ENCODE results near the gene JPH3. TPM values are rescaled to one million over a fixed set of nuclear protein-coding genes. Genes with fewer than 3 reads are reported as not detected.

JPH3 gene
- total and polyA plus RNA-seq, 3 experiments from 2014 or later = not detected

DNA sequence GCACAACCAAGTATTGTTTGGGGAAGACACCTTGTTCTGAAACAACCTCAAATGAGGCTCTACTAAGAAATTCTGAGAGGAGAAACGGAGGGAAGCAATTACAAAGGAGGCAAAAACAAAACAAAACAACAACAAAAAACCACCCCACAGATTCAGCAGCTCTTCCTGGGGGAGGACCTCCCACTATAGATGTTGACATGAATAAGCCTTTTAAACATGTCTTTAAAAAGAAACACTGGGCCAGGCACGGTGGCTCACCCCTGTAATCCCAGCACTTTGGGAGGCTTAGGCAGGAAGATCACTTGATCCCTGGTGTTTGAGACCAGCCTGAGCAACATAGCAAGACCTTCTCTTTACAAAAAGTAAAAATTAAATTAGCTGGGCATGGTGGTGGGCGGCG lies 22.6 kb upstream of the JPH3 start:
- Histone ChIP-seq H3K27ac (ENCODE audit: low read depth, low read length) (no peak overlapping the region), H3K9me3 (ENCODE audit: low read length) (no peaks in the 10 kb centered on the region), H3K4me3 (ENCODE audit: low read length) (no peak overlapping the region), H3K4me1 (ENCODE audit: insufficient read depth, low read length) (no peaks in the 10 kb centered on the region), H3K36me3 (ENCODE audit: insufficient read depth, low read length) (no peaks in the 10 kb centered on the region), H3K27me3 (ENCODE audit: insufficient read depth, low read length, poor library complexity, severe bottlenecking) (no peaks in the 10 kb centered on the region)
- no peak for DNase-seq
- no peaks in the 10 kb centered on the region for H3K36me3 Mint-ChIP-seq
- no peaks in the 10 kb centered on the region for H3K9me3 Mint-ChIP-seq
- H3K4me1 Mint-ChIP-seq = no peaks in the 10 kb centered on the region
- ChIA-PET POLR2A (no interaction called here), CTCF (no interaction called here)
- H3K27ac Mint-ChIP-seq = no peak overlapping the region
- H3K4me3 Mint-ChIP-seq = no peak overlapping the region
- peaks cover 21 to 57% of the 10 kb centered on the region in 2 donors for H3K27me3 Mint-ChIP-seq

DNA sequence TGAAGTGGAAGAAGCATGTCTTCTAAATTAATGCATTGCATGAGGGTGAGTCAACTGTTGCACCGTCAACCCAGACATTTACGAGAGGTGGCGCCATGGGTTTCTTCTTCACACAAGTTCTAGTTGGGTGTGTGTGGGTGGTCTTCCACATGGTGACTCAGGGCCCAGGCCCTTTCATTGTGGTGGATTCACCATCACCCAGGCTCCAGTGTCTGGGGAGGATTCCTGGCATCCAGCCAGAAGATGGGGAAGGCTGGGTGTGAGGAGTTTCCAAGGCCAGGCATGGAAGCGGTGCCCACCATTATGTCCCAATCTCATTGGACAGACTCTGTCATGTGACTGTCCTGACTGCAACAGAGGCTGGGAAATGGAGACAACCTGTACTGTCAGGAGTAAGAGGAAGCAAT lies 21.4 kb upstream of the JPH3 start:
- H3K27me3 Mint-ChIP-seq = peaks cover 20 to 60% of the 10 kb centered on the region in 2 donors
- POLR2A ChIA-PET = no interaction called here

DNA sequence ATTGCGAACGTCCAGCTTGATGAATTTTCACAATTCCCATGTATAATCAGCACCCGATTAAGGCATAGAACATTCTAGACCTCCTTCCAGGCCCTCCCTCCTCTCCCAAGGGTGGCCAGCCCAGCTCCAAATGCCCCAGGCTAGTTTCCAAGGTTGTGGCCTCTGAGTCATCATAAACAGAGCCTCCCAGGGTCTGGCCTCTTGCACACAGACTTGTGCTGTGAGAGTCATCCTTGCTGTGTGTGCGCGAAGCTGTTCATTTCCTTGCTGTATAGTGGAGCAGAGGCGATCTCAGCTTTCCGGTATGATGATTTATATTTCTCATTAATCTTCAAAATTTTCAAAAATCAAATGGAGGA lies 20.5 kb upstream of the JPH3 start:
- no peak overlapping the region for H3K4me3 Mint-ChIP-seq
- no peaks in the 10 kb centered on the region for H3K36me3 ChIP-seq (ENCODE audit: insufficient read depth, low read length)
- no peaks in the 10 kb centered on the region for H3K4me1 Mint-ChIP-seq
- H3K4me3 ChIP-seq (ENCODE audit: low read length) = no peak overlapping the region
- POLR2A ChIA-PET = no interaction called here
- H3K9me3 Mint-ChIP-seq = no peaks in the 10 kb centered on the region
- no peak overlapping the region for H3K27ac ChIP-seq (ENCODE audit: low read depth, low read length)
- no peak for DNase-seq
- CTCF ChIA-PET = no interaction called here
- H3K4me1 ChIP-seq (ENCODE audit: insufficient read depth, low read length) = no peaks in the 10 kb centered on the region
- H3K27me3 ChIP-seq (ENCODE audit: insufficient read depth, low read length, poor library complexity, severe bottlenecking) = peaks cover 2% of the 10 kb centered on the region
- H3K36me3 Mint-ChIP-seq = no peaks in the 10 kb centered on the region
- peaks cover 21 to 59% of the 10 kb centered on the region in 2 donors for H3K27me3 Mint-ChIP-seq
- no peak overlapping the region for H3K27ac Mint-ChIP-seq
- no peaks in the 10 kb centered on the region for H3K9me3 ChIP-seq (ENCODE audit: low read length)

More for the DNA sequence above, 21.4 kb upstream of the JPH3 start:
- Histone ChIP-seq H3K9me3 (ENCODE audit: low read length) (no peaks in the 10 kb centered on the region), H3K4me1 (ENCODE audit: insufficient read depth, low read length) (no peaks in the 10 kb centered on the region), H3K36me3 (ENCODE audit: insufficient read depth, low read length) (no peaks in the 10 kb centered on the region), H3K27ac (ENCODE audit: low read depth, low read length) (no peak overlapping the region), H3K4me3 (ENCODE audit: low read length) (no peak overlapping the region), H3K27me3 (ENCODE audit: insufficient read depth, low read length, poor library complexity, severe bottlenecking) (no peaks in the 10 kb centered on the region)
- Mint-ChIP-seq H3K4me3 (no peak overlapping the region), H3K27ac (no peak overlapping the region), H3K36me3 (no peaks in the 10 kb centered on the region), H3K4me1 (no peaks in the 10 kb centered on the region), H3K9me3 (no peaks in the 10 kb centered on the region)
- DNase-seq = no peak
- CTCF ChIA-PET = no interaction called here

DNA sequence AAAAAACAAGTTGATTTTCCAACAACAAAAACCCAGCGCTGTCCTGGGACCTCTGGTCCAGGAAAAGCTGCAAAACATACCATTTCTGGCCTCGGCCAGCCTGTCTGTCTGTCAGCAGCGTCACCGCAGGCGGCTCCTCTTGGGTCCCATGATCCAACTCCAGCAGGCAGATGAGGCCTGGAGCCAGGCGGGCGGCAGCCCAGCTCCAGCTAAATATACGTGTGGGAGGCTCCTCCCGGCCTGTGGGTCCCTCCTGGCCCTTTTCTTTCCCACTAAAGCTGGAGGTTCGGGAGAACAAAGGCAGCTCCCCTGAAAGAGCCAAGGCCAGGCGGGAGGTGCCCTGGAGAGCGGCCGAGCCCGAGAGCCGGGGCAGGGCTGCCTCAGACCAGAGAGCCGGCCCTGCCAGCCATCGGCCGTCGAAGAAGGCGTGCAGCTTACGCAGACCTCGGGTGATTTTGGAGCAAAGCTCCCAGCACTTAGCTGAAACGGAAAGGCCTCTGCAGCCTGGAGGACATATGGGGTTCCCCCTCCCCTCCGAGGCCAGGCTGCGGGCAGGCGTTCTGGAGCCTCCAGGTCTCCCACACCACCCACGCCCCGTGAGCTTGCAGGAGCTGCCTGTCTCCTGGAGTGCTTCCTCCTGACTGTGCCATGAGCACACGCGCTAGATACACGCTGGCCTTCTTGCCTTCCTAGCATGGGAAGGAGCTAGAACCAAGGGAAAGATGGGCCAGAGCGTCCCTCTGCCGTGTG lies 19.9 kb upstream of the JPH3 start:
- H3K9me3 ChIP-seq (ENCODE audit: low read length) = no peaks in the 10 kb centered on the region
- H3K4me1 Mint-ChIP-seq = no peaks in the 10 kb centered on the region

DNA sequence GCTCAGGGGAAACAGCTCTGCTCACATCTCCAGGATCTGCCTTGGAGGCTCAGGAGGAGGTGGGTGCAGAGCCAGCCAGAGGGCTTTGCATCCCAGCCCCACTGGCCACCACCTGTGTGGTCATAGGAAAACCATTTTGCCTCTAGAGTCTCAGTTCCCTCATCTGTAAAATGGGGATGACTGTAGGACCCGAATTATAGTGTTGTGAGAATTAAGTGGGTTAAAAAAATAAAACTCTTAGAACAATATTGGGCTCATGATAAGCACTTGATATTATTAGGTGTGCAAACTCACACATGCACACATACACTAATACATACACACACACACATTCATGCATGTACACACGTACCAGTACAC lies 19.4 kb upstream of the JPH3 start:
- Mint-ChIP-seq H3K36me3 (no peaks in the 10 kb centered on the region), H3K4me3 (no peak overlapping the region), H3K27me3 (peaks cover 24 to 62% of the 10 kb centered on the region in 2 donors), H3K9me3 (no peaks in the 10 kb centered on the region), H3K27ac (peak overlapping the region in 1 of 8 donors; percentile 36), H3K4me1 (no peaks in the 10 kb centered on the region)
- H3K27me3 ChIP-seq (ENCODE audit: insufficient read depth, low read length, poor library complexity, severe bottlenecking) = peaks cover 2% of the 10 kb centered on the region
- POLR2A ChIA-PET = interaction anchor here (0.6 kb wide), 1 partner anchor 76 kb away, joined by 3 read pairs; no protein-coding TSS in a partner anchor
- no peaks in the 10 kb centered on the region for H3K4me1 ChIP-seq (ENCODE audit: insufficient read depth, low read length)
- CTCF ChIA-PET = no interaction called here
- no peaks in the 10 kb centered on the region for H3K9me3 ChIP-seq (ENCODE audit: low read length)
- DNase-seq = no peak
- H3K36me3 ChIP-seq (ENCODE audit: insufficient read depth, low read length) = no peaks in the 10 kb centered on the region
- no peak overlapping the region for H3K4me3 ChIP-seq (ENCODE audit: low read length)
- no peak overlapping the region for H3K27ac ChIP-seq (ENCODE audit: low read depth, low read length)

More for the DNA sequence above, 19.9 kb upstream of the JPH3 start:
- POLR2A ChIA-PET = interaction anchor here (0.6 kb wide), 1 partner anchor 76 kb away, joined by 3 read pairs; no protein-coding TSS in a partner anchor
- DNase-seq = no peak
- H3K27ac ChIP-seq (ENCODE audit: low read depth, low read length) = no peak overlapping the region
- H3K4me3 Mint-ChIP-seq = no peak overlapping the region
- no peaks in the 10 kb centered on the region for H3K4me1 ChIP-seq (ENCODE audit: insufficient read depth, low read length)
- no peak overlapping the region for H3K4me3 ChIP-seq (ENCODE audit: low read length)
- H3K36me3 Mint-ChIP-seq = no peaks in the 10 kb centered on the region
- H3K9me3 Mint-ChIP-seq = no peaks in the 10 kb centered on the region
- CTCF ChIA-PET = no interaction called here
- no peak overlapping the region for H3K27ac Mint-ChIP-seq
- no peaks in the 10 kb centered on the region for H3K36me3 ChIP-seq (ENCODE audit: insufficient read depth, low read length)
- peaks cover 22 to 62% of the 10 kb centered on the region in 2 donors for H3K27me3 Mint-ChIP-seq
- peaks cover 2% of the 10 kb centered on the region for H3K27me3 ChIP-seq (ENCODE audit: insufficient read depth, low read length, poor library complexity, severe bottlenecking)

DNA sequence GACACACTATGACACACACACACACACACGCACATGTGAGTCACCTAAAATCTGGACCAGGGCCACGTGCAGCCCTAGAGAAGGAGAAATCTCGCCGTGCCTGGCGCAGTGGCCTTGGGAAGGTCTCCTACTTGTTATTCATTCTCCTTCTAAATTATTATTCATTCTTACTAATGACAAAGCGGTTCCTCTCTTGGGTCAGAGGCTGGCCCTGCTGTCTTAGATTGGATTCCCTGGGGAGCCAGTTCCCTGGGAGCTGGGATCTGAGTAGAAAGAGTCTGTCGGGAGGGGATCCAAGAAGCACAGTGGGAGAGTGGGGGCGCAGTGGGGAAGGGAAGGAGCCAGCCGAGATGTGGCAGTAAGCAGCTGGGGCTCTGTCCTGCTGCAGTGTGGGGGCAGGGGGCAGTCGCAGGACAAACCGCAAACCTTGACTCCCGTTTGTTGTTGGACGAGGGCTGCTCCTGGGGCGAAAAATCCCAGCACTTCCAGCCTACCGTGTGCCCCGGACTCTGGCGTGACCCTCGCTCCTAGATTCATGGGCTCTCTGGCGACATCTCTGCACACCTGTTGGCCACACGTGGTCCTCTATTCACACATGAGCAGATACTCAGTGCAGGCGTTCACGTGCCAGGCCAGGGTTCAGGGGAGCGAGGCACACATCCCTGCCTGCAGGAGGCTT lies 18.7 kb upstream of the JPH3 start:
- Histone ChIP-seq H3K4me3 (ENCODE audit: low read length) (no peak overlapping the region), H3K27me3 (ENCODE audit: insufficient read depth, low read length, poor library complexity, severe bottlenecking) (peaks cover 2% of the 10 kb centered on the region), H3K36me3 (ENCODE audit: insufficient read depth, low read length) (no peaks in the 10 kb centered on the region), H3K4me1 (ENCODE audit: insufficient read depth, low read length) (no peaks in the 10 kb centered on the region), H3K9me3 (ENCODE audit: low read length) (no peaks in the 10 kb centered on the region), H3K27ac (ENCODE audit: low read depth, low read length) (no peak overlapping the region)
- no peaks in the 10 kb centered on the region for H3K36me3 Mint-ChIP-seq
- H3K4me1 Mint-ChIP-seq = no peaks in the 10 kb centered on the region
- no peaks in the 10 kb centered on the region for H3K9me3 Mint-ChIP-seq
- no peak for DNase-seq
- CTCF ChIA-PET = no interaction called here
- H3K4me3 Mint-ChIP-seq = no peak overlapping the region
- no peak overlapping the region for H3K27ac Mint-ChIP-seq
- POLR2A ChIA-PET = no interaction called here
- peaks cover 22 to 59% of the 10 kb centered on the region in 2 donors for H3K27me3 Mint-ChIP-seq

DNA sequence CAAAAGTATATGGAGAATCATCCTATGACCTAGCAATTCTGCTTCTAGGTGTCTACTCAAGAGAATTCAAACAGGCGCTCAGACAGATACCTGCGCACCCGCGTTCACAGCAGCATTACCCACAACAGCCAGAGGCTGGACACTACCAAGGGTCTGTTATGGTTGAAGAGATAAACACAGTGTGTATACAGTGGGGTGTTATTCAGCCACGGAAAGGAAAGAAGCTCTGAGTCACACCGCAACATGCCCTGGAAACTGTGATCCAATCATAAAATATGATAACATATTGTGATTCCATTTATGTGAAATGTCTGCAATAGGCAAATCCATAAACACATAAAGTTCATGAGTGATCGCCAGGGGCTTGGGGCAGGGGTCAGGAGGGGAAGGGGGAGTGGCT lies 18.0 kb upstream of the JPH3 start:
- CTCF ChIA-PET = no interaction called here
- H3K36me3 Mint-ChIP-seq = no peaks in the 10 kb centered on the region
- POLR2A ChIA-PET = no interaction called here

DNA sequence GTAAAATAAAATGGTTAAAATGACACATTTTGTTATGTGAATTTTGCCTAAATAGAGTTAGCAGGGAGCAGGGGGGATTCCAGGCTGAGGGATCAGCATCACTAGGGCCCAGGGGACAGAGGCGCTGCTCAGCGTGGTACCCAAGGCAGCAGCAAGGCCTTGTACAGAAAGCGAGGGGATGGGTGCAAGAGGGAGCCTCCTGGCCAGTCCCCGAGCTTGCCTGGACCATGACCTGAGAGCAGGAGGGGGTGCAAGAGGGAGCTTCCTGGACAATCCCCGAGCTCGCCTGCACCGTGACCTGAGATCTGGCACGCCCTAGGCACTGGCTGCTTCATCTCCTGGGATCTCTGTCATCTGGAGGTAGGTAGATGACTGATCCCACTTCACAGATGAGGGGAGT lies 17.3 kb upstream of the JPH3 start:
- H3K9me3 Mint-ChIP-seq = no peaks in the 10 kb centered on the region
- Histone ChIP-seq H3K4me1 (ENCODE audit: insufficient read depth, low read length) (no peaks in the 10 kb centered on the region), H3K36me3 (ENCODE audit: insufficient read depth, low read length) (no peaks in the 10 kb centered on the region), H3K9me3 (ENCODE audit: low read length) (no peaks in the 10 kb centered on the region), H3K27me3 (ENCODE audit: insufficient read depth, low read length, poor library complexity, severe bottlenecking) (peaks cover 2% of the 10 kb centered on the region), H3K27ac (ENCODE audit: low read depth, low read length) (no peak overlapping the region), H3K4me3 (ENCODE audit: low read length) (no peak overlapping the region)
- peaks cover 20 to 56% of the 10 kb centered on the region in 2 donors for H3K27me3 Mint-ChIP-seq
- no peak for DNase-seq
- H3K4me3 Mint-ChIP-seq = no peak overlapping the region
- no peaks in the 10 kb centered on the region for H3K36me3 Mint-ChIP-seq
- POLR2A ChIA-PET = no interaction called here
- no peaks in the 10 kb centered on the region for H3K4me1 Mint-ChIP-seq
- H3K27ac Mint-ChIP-seq = no peak overlapping the region
- CTCF ChIA-PET = interaction anchor here (1.8 kb wide), 1 partner anchor 51 kb away, joined by 5 read pairs; no protein-coding TSS in a partner anchor

More for the DNA sequence above, 18.0 kb upstream of the JPH3 start:
- peaks cover 2% of the 10 kb centered on the region for H3K27me3 ChIP-seq (ENCODE audit: insufficient read depth, low read length, poor library complexity, severe bottlenecking)
- Mint-ChIP-seq H3K9me3 (no peaks in the 10 kb centered on the region), H3K4me1 (no peaks in the 10 kb centered on the region), H3K27me3 (peaks cover 20 to 60% of the 10 kb centered on the region in 2 donors), H3K27ac (no peak overlapping the region), H3K4me3 (no peak overlapping the region)
- H3K27ac ChIP-seq (ENCODE audit: low read depth, low read length) = no peak overlapping the region
- H3K4me1 ChIP-seq (ENCODE audit: insufficient read depth, low read length) = no peaks in the 10 kb centered on the region
- no peaks in the 10 kb centered on the region for H3K9me3 ChIP-seq (ENCODE audit: low read length)
- no peak for DNase-seq
- no peak overlapping the region for H3K4me3 ChIP-seq (ENCODE audit: low read length)
- no peaks in the 10 kb centered on the region for H3K36me3 ChIP-seq (ENCODE audit: insufficient read depth, low read length)
